ENCODE measurements around the gene ADAMTS15. TPM values are rescaled to one million over a fixed set of nuclear protein-coding genes. Genes with fewer than 3 reads are reported as not detected.

Gene ADAMTS15
- total and polyA plus RNA-seq, 2 of the 4 experiments (the other 2 are of a cell fraction) = 3.0 to 5.0 TPM

GRCh38 chr11:130489716-130490115 is 41.3 kb downstream of the ADAMTS15 start:
- no TSS peak for BruUV-seq (replicated peaks)
- 100% methylated on average over 3 of the region's 12 CpGs; no CpG with 5 or more reads in 1 of the 2 experiments for WGBS, 2 experiments (ENCODE audit: extremely low coverage in 2 of 2, insufficient read length in 1 of 2)

More at GRCh38 chr11:130489716-130490115, 41.3 kb downstream of the ADAMTS15 start:
- ATAC-seq (ENCODE audit: low read depth) (no peak), DNase-seq (no peak)
- Histone ChIP-seq H2AFZ (replicated peaks; ENCODE audit: low read length, poor library complexity) (no peak overlapping the region), H3K4me3 (ENCODE audit: insufficient read depth, low read depth, low read length) (no peak overlapping the region), H3K9me1 (ENCODE audit: insufficient read depth, low read length) (no peaks in the 10 kb centered on the region), H3K9me3 (ENCODE audit: control insufficient read depth, insufficient read depth, low read length) (no peaks in the 10 kb centered on the region), H4K20me1 (ENCODE audit: insufficient read depth, low read length) (no peaks in the 10 kb centered on the region), H3K9ac (ENCODE audit: low read depth, low read length) (no peak overlapping the region), H2AK9ac (replicated peaks; ENCODE audit: low read depth, low read length, poor library complexity) (no peak overlapping the region), H3K4me1 (ENCODE audit: control insufficient read depth, insufficient read depth, low read length) (peaks cover 15% of the 10 kb centered on the region), H2BK5ac (ENCODE audit: low read depth, low read length, poor library complexity, severe bottlenecking) (no peak overlapping the region), H3K56ac (ENCODE audit: extremely low read depth, insufficient read depth, low read length) (no peak overlapping the region), H3K23ac (ENCODE audit: low read depth, low read length) (no peak overlapping the region), H3K14ac (replicated peaks; ENCODE audit: low read depth, low read length) (no peak overlapping the region), H3K4me2 (ENCODE audit: low read depth, low read length) (no peak overlapping the region), H3K79me1 (ENCODE audit: low read depth in 1 of 2, low read length in 2 of 2) (no peaks in the 10 kb centered on the region), H4K91ac (ENCODE audit: insufficient read depth, low read depth, low read length) (no peak overlapping the region; the same call in 1 of the 2 replicates), H4K5ac (ENCODE audit: low read depth, low read length) (no peak overlapping the region), H4K8ac (ENCODE audit: low read depth in 2 of 2, low read length in 2 of 2) (no peak overlapping the region), H3K18ac (ENCODE audit: low read depth, low read length) (no peak overlapping the region), H2BK15ac (ENCODE audit: low read depth, low read length) (0 out of 3 replicates have a peak overlapping the region, but pooled peaks have one; percentile 60), H2BK120ac (ENCODE audit: low read depth, low read length) (peak overlapping the region; percentile 11; the same call in 1 of the 2 replicates), H3K4ac (ENCODE audit: low read depth, low read length) (no peak overlapping the region), H3K27me3 (ENCODE audit: control insufficient read depth, insufficient read depth, low read length) (no peaks in the 10 kb centered on the region), H3K27ac (ENCODE audit: insufficient read depth, low read length) (no peak overlapping the region), H3K36me3 (ENCODE audit: control insufficient read depth, insufficient read depth, low read length) (no peaks in the 10 kb centered on the region), H2AK5ac (ENCODE audit: low read depth, low read length) (no peak overlapping the region), H2BK20ac (ENCODE audit: low read depth, low read length) (no peak overlapping the region)
- in situ Hi-C loops (cut with MboI; ENCODE audit: low sequenced_read_pairs) (no loop called here), dilution Hi-C loops (cut with HindIII; ENCODE audit: low sequenced_read_pairs, unreplicated experiment) (no loop called here), intact Hi-C loops (cut with micrococcal nuclease) (no loop called here)
- TF ChIP-seq SMC3 (IDR thresholded peaks at IDR 0.05; ENCODE audit: low read depth, low read length) (no peak), RAD21 (IDR thresholded peaks at IDR 0.05; ENCODE audit: low read length) (no peak), MAFK (IDR thresholded peaks at IDR 0.05; ENCODE audit: low read depth, low read length) (no peak), FOS (IDR thresholded peaks at IDR 0.05; ENCODE audit: low read depth, low read length) (no peak), NFE2L2 (IDR thresholded peaks at IDR 0.05; ENCODE audit: low read depth, low read length) (no peak), RFX5 (IDR thresholded peaks at IDR 0.05; ENCODE audit: low read depth, low read length) (no peak), USF2 (IDR thresholded peaks at IDR 0.05; ENCODE audit: low read depth, low read length) (no peak), BHLHE40 (IDR thresholded peaks at IDR 0.05; ENCODE audit: low read depth, low read length) (no peak), POLR2A (IDR thresholded peaks at IDR 0.05; ENCODE audit: low read depth, low read length) (no peak), MAZ (IDR thresholded peaks at IDR 0.05; ENCODE audit: borderline replicate concordance, low read depth, low read length) (no peak), ELK1 (IDR thresholded peaks at IDR 0.05; ENCODE audit: borderline replicate concordance, low read depth, low read length) (no peak), CTCF (conservative IDR thresholded peaks at IDR 0.05; ENCODE audit: low read depth, low read length) (no peak), CHD1 (IDR thresholded peaks at IDR 0.05; ENCODE audit: low read depth, low read length) (no peak), MXI1 (IDR thresholded peaks at IDR 0.05; ENCODE audit: borderline replicate concordance, low read depth, low read length) (no peak)
- ChIA-PET POLR2A (ENCODE audit: unreplicated experiment) (no interaction called here), CTCF (no interaction called here)

All from IMR-90 (cell line).